GM11168 (cell line): ENCODE measurements around the gene PRPS1.

ENCODE experiments used
- in situ Hi-C: fragments of 300-500 bp; cut with MboI; formaldehyde crosslinking; loops from one replicate; pipeline ENCODE4 v1.12.0; 2022; ENCODE audit warnings: low sequenced_read_pairs; ENCODE audit not compliant: unreplicated experiment

The PRPS1 gene

DNA sequence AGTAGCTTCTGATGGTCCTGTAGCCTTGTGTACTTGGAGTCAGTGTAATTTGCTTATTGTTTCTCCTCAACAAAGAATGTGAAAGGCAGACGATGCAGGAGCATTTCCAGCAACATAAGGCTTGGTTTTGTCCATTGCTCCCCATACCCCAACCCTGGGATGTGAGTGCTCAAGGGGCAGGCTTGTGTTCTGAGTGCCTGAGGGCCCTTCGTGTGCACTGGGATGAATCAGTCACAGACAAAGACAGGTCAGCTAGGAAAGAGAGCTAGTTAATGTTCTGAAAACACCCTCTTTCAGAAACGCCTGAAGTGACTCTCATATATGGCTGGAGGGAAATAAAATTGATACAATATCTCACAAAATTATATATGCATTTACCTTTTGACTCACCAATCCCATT lies 59.1 kb downstream of the PRPS1 start:
- in situ Hi-C loops: no loop called here

GRCh38 chrX:107691024-107691448 lies 62.7 kb downstream of the PRPS1 start:
- in situ Hi-C loops: no loop called here

- in situ Hi-C loops: no loop called here
These were observed 71.3 kb downstream of the PRPS1 start for GRCh38 chrX:107699616-107700015.

DNA sequence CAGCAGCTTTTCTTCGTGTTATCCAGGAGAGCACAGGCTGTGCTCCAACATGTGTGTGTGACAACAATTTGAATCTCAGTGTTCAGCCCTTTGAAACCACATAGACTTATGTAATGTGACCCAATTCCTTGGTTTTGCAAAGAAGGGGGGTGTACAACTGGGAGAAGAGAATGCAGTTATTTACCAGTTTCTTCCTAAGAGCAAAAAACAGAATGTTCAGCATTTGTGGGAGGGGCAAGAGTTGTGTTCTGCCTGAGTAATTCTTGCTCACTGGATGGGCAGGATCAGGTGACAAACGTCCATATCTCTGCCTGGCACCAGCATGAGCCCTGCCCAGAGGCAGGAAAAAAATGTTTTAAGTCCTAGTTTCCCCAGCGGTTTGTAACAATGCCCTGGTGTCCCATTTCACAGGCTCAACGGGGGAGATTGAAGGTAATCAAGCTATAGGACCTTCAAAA lies 72.0 kb downstream of the PRPS1 start:
- in situ Hi-C loops: no loop called here
